Measurements from ENCODE around the gene DGKI.

DNA sequence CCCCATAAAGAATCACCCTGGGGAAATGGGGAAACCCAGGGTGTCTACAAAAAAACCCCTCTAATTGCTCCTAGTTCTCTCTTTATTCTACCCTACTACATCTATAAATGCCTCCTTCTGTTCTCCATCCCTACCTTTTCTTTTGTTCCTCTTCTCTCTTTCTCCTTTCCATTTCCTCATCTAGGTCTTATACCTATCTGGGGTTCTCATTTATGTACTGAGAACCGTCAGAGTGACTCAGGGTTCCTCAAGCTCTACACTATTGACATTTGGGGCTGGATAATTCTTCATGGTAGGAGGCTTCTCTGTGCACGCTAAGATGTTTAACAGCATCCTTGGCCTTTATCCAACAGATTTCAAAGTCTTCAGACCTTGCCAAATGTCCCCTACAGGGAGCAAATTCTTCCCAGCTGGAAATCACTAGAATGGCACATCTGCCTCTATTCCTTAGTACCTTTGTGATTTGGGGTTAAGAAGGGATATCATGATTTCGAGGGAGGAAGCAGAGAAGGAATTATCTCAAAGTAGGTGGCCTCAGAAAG lies 365.9 kb downstream of the DGKI start:
- TF ChIP-seq, protein P1, sequence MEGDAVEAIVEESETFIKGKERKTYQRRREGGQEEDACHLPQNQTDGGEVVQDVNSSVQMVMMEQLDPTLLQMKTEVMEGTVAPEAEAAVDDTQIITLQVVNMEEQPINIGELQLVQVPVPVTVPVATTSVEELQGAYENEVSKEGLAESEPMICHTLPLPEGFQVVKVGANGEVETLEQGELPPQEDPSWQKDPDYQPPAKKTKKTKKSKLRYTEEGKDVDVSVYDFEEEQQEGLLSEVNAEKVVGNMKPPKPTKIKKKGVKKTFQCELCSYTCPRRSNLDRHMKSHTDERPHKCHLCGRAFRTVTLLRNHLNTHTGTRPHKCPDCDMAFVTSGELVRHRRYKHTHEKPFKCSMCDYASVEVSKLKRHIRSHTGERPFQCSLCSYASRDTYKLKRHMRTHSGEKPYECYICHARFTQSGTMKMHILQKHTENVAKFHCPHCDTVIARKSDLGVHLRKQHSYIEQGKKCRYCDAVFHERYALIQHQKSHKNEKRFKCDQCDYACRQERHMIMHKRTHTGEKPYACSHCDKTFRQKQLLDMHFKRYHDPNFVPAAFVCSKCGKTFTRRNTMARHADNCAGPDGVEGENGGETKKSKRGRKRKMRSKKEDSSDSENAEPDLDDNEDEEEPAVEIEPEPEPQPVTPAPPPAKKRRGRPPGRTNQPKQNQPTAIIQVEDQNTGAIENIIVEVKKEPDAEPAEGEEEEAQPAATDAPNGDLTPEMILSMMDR (IDR thresholded peaks at IDR 0.05): no peak
- no peak for TF ChIP-seq POLR2A (IDR thresholded peaks at IDR 0.05)
